ENCODE data around the gene SIRPB2.

Gene SIRPB2

DNA sequence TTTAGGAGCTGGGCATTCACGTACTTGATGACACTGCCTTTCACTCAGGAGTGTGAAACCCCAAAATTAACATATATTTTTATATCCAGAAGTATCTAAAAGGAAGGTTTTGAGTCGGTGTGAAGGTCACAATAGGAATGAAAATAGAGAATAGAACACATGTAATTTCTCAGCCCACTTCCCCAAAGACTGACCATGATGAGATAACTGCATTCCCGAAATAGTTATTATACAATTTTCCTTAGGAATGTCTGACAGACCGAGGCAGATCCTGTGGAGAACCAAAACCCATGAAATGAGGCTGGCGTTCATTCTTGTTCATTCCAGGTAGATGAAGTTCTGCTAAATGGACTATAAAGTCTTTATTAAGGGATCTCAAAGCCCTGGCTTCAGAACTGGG is 34.9 kb downstream of the SIRPB2 start:
- Histone ChIP-seq H3K4me2 (ENCODE audit: low read depth, low read length, poor library complexity, severe bottlenecking) (no peak overlapping the region), H2AFZ (ENCODE audit: low read depth, low read length, severe bottlenecking) (no peak overlapping the region), H3F3A (ENCODE audit: insufficient read depth) (no peaks in the 10 kb centered on the region), H3K27ac (ENCODE audit: low read depth, low read length) (no peak overlapping the region), H3K27me3 (ENCODE audit: low read length) (no peaks in the 10 kb centered on the region), H3K79me2 (ENCODE audit: insufficient read depth, low read length) (0 out of 2 replicates have a peak, but pooled peaks cover 4% of the 10 kb centered on the region), H3K9me2 (replicated peaks; ENCODE audit: insufficient read depth, low read length) (no peaks in the 10 kb centered on the region), H4K20me1 (ENCODE audit: low read depth, low read length) (no peaks in the 10 kb centered on the region; the same call in 1 of the 2 replicates), H3K9ac (ENCODE audit: low read length) (no peak overlapping the region), H3K36me3 (ENCODE audit: low read length) (0 out of 2 replicates have a peak, but pooled peaks cover 3% of the 10 kb centered on the region), H3K9me3 (ENCODE audit: insufficient read depth, low read length) (no peaks in the 10 kb centered on the region), H3K4me3 (ENCODE audit: insufficient read depth, low read length, poor library complexity, severe bottlenecking) (no peak overlapping the region)
- TF ChIP-seq, protein P1, sequence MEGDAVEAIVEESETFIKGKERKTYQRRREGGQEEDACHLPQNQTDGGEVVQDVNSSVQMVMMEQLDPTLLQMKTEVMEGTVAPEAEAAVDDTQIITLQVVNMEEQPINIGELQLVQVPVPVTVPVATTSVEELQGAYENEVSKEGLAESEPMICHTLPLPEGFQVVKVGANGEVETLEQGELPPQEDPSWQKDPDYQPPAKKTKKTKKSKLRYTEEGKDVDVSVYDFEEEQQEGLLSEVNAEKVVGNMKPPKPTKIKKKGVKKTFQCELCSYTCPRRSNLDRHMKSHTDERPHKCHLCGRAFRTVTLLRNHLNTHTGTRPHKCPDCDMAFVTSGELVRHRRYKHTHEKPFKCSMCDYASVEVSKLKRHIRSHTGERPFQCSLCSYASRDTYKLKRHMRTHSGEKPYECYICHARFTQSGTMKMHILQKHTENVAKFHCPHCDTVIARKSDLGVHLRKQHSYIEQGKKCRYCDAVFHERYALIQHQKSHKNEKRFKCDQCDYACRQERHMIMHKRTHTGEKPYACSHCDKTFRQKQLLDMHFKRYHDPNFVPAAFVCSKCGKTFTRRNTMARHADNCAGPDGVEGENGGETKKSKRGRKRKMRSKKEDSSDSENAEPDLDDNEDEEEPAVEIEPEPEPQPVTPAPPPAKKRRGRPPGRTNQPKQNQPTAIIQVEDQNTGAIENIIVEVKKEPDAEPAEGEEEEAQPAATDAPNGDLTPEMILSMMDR (IDR thresholded peaks at IDR 0.05; ENCODE audit: insufficient read depth, low read length, poor library complexity, severe bottlenecking): no peak
- TF ChIP-seq EZH2phosphoT487 (conservative IDR thresholded peaks at IDR 0.05; ENCODE audit: low read length): no peak

- Histone ChIP-seq H3K36me3 (ENCODE audit: low read length) (peaks cover 2% of the 10 kb centered on the region; the same call in 1 of the 2 replicates), H4K20me1 (ENCODE audit: low read depth, low read length) (no peaks in the 10 kb centered on the region), H3K27ac (ENCODE audit: low read depth, low read length) (no peak overlapping the region), H3K9me3 (ENCODE audit: insufficient read depth, low read length) (no peaks in the 10 kb centered on the region), H3F3A (ENCODE audit: insufficient read depth) (no peaks in the 10 kb centered on the region), H3K79me2 (ENCODE audit: insufficient read depth, low read length) (no peaks in the 10 kb centered on the region), H3K4me3 (ENCODE audit: insufficient read depth, low read length, poor library complexity, severe bottlenecking) (no peak overlapping the region), H3K27me3 (ENCODE audit: low read length) (no peaks in the 10 kb centered on the region), H3K9ac (ENCODE audit: low read length) (no peak overlapping the region), H3K9me2 (replicated peaks; ENCODE audit: insufficient read depth, low read length) (no peaks in the 10 kb centered on the region), H3K4me2 (ENCODE audit: low read depth, low read length, poor library complexity, severe bottlenecking) (no peak overlapping the region), H2AFZ (ENCODE audit: low read depth, low read length, severe bottlenecking) (no peak overlapping the region)
- TF ChIP-seq EZH2phosphoT487 (conservative IDR thresholded peaks at IDR 0.05; ENCODE audit: low read length): no peak
- TF ChIP-seq, protein P1 (IDR thresholded peaks at IDR 0.05; ENCODE audit: insufficient read depth, low read length, poor library complexity, severe bottlenecking): no peak
Observed at GRCh38 chr20:1450926-1451491, 40.2 kb downstream of the SIRPB2 start.

DNA sequence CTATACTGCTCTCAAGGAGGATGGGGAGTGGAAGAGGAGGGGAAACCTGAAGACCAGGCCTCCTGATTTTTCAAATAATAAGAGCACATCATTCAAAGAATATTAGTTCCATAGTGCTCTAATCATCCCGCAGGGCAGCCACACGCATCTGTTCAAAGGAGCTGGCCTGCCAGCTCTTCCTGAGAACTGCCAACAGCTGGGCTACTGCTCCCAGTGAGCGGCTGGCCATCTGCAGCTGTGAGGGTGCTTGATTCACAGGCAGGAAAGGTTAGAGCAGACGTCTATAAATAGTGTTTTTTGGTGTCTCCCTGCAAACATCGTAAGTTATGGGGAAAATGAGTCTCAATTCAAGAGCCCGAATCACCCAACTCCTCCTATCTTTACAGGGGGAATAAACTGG is 41.9 kb downstream of the SIRPB2 start:
- no peaks in the 10 kb centered on the region for H3K9me2 ChIP-seq (replicated peaks; ENCODE audit: insufficient read depth, low read length)
- H3K36me3 ChIP-seq (ENCODE audit: low read length): peaks cover 2% of the 10 kb centered on the region; the same call in 1 of the 2 replicates
- no peak overlapping the region for H3K9ac ChIP-seq (ENCODE audit: low read length)
- H3K27ac ChIP-seq (ENCODE audit: low read depth, low read length): no peak overlapping the region
- no peaks in the 10 kb centered on the region for H3K9me3 ChIP-seq (ENCODE audit: insufficient read depth, low read length)
- no peaks in the 10 kb centered on the region for H4K20me1 ChIP-seq (ENCODE audit: low read depth, low read length)
- no peak for TF ChIP-seq EZH2phosphoT487 (conservative IDR thresholded peaks at IDR 0.05; ENCODE audit: low read length)
- TF ChIP-seq, protein P1 (IDR thresholded peaks at IDR 0.05; ENCODE audit: insufficient read depth, low read length, poor library complexity, severe bottlenecking): no peak
- no peak overlapping the region for H3K4me2 ChIP-seq (ENCODE audit: low read depth, low read length, poor library complexity, severe bottlenecking)
- no peak overlapping the region for H2AFZ ChIP-seq (ENCODE audit: low read depth, low read length, severe bottlenecking)
- H3K79me2 ChIP-seq (ENCODE audit: insufficient read depth, low read length): no peaks in the 10 kb centered on the region
- H3K4me3 ChIP-seq (ENCODE audit: insufficient read depth, low read length, poor library complexity, severe bottlenecking): no peak overlapping the region
- H3F3A ChIP-seq (ENCODE audit: insufficient read depth): no peaks in the 10 kb centered on the region
- no peaks in the 10 kb centered on the region for H3K27me3 ChIP-seq (ENCODE audit: low read length)
